SK-N-MC (cell line): ENCODE measurements around the gene NHSL2.

Experiments used
- EZH2 ChIP-seq: fragments of 200-600 bp; sonication (generic); IDR thresholded peaks from one replicate; pipeline ENCODE4 v1.6.1; 2017; ENCODE audit warnings: antibody characterized with exemption
- POLR2AphosphoS5 ChIP-seq: IDR thresholded peaks from 2 replicates; pipeline ENCODE4 v1.6.1; 2012; ENCODE audit warnings: mild to moderate bottlenecking, low read depth, low read length, borderline replicate concordance

DNA sequence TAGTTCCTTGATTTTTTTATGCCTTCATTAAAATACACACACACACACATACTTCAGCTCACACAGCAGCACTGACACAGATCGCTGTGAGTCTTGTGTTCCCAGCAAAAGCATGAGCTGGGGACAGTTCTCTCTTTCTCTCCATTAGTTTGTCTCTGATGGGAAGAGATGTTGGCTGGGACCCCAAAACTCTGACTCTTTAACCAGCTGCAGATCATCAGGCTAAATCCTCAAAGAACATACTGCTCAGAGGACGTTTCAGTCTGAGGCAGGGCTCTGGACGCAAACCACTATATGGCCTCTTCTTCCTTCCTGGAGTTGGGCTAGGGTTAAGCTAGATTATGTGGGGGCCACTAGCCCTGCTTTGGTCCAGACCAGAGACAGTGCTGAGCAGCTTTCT lies 109.6 kb downstream of the NHSL2 start:
- TF ChIP-seq EZH2 = no peak
- TF ChIP-seq POLR2AphosphoS5 = no peak
